Pancreas (tissue), 10 donors: ENCODE measurements around the gene CCDC88C. TPM values are rescaled to one million over a fixed set of nuclear protein-coding genes. Genes with fewer than 3 reads are reported as not detected.

ENCODE experiments used
- ATAC-seq, 4 donors: fragments of 200-7000 bp; cut with Tn5 transposase; one replicate each; pipeline versions ENCODE4 v1.8.0 to v1.9.1; 2020; ENCODE audit warnings: mild to moderate bottlenecking in 4 of 4, moderate library complexity in 4 of 4
- DNase-seq, 6 donors: peaks; one replicate each; pipeline ENCODE4 v3.0.0-alpha.2; 2020
- FAIRE-seq: peaks from 2 replicates; lab custom pipeline; 2012; peaks lifted over from hg19 to GRCh38; lab: Jason Lieb, UNC
- H3K27ac ChIP-seq, 4 donors: fragments of 200-600 bp; sonication (generic); 1 replicate in 3 of 4; 2 replicates in 1 of 4; pipeline versions ENCODE4 v1.5.0 to v1.8.0; 2020
- H3K27me3 ChIP-seq, 4 donors: fragments of 200-600 bp; one replicate each; pipeline ENCODE4 v1.8.0; 2021
- H3K36me3 ChIP-seq, 3 donors: fragments of 200-600 bp; sonication (generic) in 1 of 3; one replicate each; pipeline versions ENCODE4 v1.5.0 to v1.8.0; 2020 to 2021
- H3K4me1 ChIP-seq, 3 donors: fragments of 200-600 bp; one replicate each; pipeline ENCODE4 v1.8.0; 2021
- H3K4me3 ChIP-seq, 4 donors: fragments of 200-600 bp; sonication (generic) in 2 of 4; one replicate each; pipeline versions ENCODE4 v1.5.0 to v1.8.0; 2020 to 2021
- H3K9me3 ChIP-seq, 4 donors: fragments of 200-600 bp; one replicate each; pipeline ENCODE4 v1.8.0; 2021
- CTCF ChIP-seq, 4 donors: fragments of 200-600 bp; sonication (generic) in 3 of 4; IDR thresholded peaks; one replicate each; pipeline versions ENCODE4 v1.5.0 to v1.8.0; 2021; ENCODE audit warnings: antibody characterized with exemption in 4 of 4
- WGBS, 2 donors: extraction: QIAGEN DNeasy Blood & Tissue Kit; methylation state at CpG; one replicate each; pipeline ENCODE4 v1.1.7; 2013; 5-methylcytosine and 5-hydroxymethylcytosine counted together
- intact Hi-C, 3 donors: fragments of 100-400 bp; cut with DNase I; formaldehyde crosslinking; loops; one replicate each; pipeline versions ENCODE4 v1.11.1 to v1.14.2; 2022
- polyA plus RNA-seq, 2 donors: library from polyadenylated mRNA; stranded (reverse); fragments of 200-250 nt; gene quantifications; one replicate each; pipeline ENCODE4 v1.2.3, GENCODE V29; 2013
- total RNA-seq, 6 donors: library from RNA; stranded (reverse); fragmentation: NEBNext Ultra II Directional in 4 of 6; extraction: Animal tissue kit (Norgen Biotek cat#: 25700) in 4 of 6; gene quantifications; one replicate each; pipeline versions ENCODE4 v1.2.1 to v1.2.4, GENCODE V29; 2021 to 2023
- donor health status: healthy with polysubstance abuse.
- donor health status: DM: no; HTN: no; CAD: no; lungs with moderate emphysema.
- donor health status: DM: no; HTN: no; CAD: no.
- donor health status: control.
- donor health status: control.
- donor health status: Bipolar disorder and iron deficiency.
- donor health status: DM: yes; HTN: yes; CAD: no.
- donor health status: DM: no; HTN: no; CAD: no.
- donor health status: DM: no; HTN: no; CAD: no.
- donor health status: DM: yes; HTN: yes; CAD: no.

The CCDC88C gene
- total and polyA plus RNA-seq, 8 donors: 10.3 to 20.2 (median 14.6) TPM

- no peaks in the 10 kb centered on the region for H3K9me3 ChIP-seq
- intact Hi-C loops: no loop called here
- WGBS, 2 donors: 7 to 14% methylated on average over 13 to 15 of the region's 15 CpGs
- TF ChIP-seq CTCF (IDR thresholded peaks at IDR 0.05): no peak
- peak; percentile 68 to 74 (median 72) for ATAC-seq
- peak in 5 of 6 donors; percentile 45 to 73 (median 60) for DNase-seq
- peak overlapping the region; percentile 12 to 65 (median 46) for H3K27ac ChIP-seq
- no peak overlapping the region for H3K4me3 ChIP-seq
- peaks cover 40 to 55% (median 46%) of the 10 kb centered on the region in 3 donors for H3K4me1 ChIP-seq
- H3K27me3 ChIP-seq: no peaks in the 10 kb centered on the region
- no peak for FAIRE-seq
- no peaks in the 10 kb centered on the region for H3K36me3 ChIP-seq
These were observed 20.4 kb downstream of the CCDC88C start for GRCh38 chr14:91396959-91397815.

- no peak for TF ChIP-seq CTCF (IDR thresholded peaks at IDR 0.05)
- no peaks in the 10 kb centered on the region for H3K9me3 ChIP-seq
- H3K4me1 ChIP-seq: peaks cover 40 to 52% (median 42%) of the 10 kb centered on the region in 3 donors
- FAIRE-seq (no peak), DNase-seq (no peak), ATAC-seq (no peak)
- no peak overlapping the region for H3K27ac ChIP-seq
- WGBS, 2 donors: 84 to 85% methylated on average over 23 of the region's 23 CpGs
- no peak overlapping the region for H3K4me3 ChIP-seq
- intact Hi-C loops: no loop called here
- H3K27me3 ChIP-seq: no peaks in the 10 kb centered on the region
- no peaks in the 10 kb centered on the region for H3K36me3 ChIP-seq
These were observed 21.5 kb downstream of the CCDC88C start for GRCh38 chr14:91396013-91396660.

- H3K9me3 ChIP-seq: no peaks in the 10 kb centered on the region
- intact Hi-C loops: no loop called here
- H3K27me3 ChIP-seq: no peaks in the 10 kb centered on the region
- H3K36me3 ChIP-seq: no peaks in the 10 kb centered on the region
- TF ChIP-seq CTCF (IDR thresholded peaks at IDR 0.05): no peak
- H3K27ac ChIP-seq: no peak overlapping the region
- H3K4me1 ChIP-seq: peaks cover 37 to 48% (median 38%) of the 10 kb centered on the region in 3 donors
- WGBS, 2 donors: 94 to 96% methylated on average over 5 of the region's 5 CpGs
- DNase-seq: no peak
- H3K4me3 ChIP-seq: no peak overlapping the region
- ATAC-seq: no peak
- FAIRE-seq: no peak
These were observed 22.2 kb downstream of the CCDC88C start for GRCh38 chr14:91395466-91395865.

- no peaks in the 10 kb centered on the region for H3K27me3 ChIP-seq
- DNase-seq: no peak
- 84 to 85% methylated on average over 17 of the region's 17 CpGs for WGBS, 2 donors
- H3K27ac ChIP-seq: peak overlapping the region in 1 of 4 donors; percentile 12
- intact Hi-C loops: no loop called here
- FAIRE-seq: no peak
- H3K4me3 ChIP-seq: no peak overlapping the region
- peaks cover 28 to 37% (median 34%) of the 10 kb centered on the region in 3 donors for H3K4me1 ChIP-seq
- no peak for TF ChIP-seq CTCF (IDR thresholded peaks at IDR 0.05)
- H3K9me3 ChIP-seq: no peaks in the 10 kb centered on the region
- H3K36me3 ChIP-seq: no peaks in the 10 kb centered on the region
- no peak for ATAC-seq
These were observed 23.2 kb downstream of the CCDC88C start for GRCh38 chr14:91394105-91395081.
